Lower leg skin (tissue), 3 donors: Measurements from ENCODE around the gene GTSE1.

Experiments
- POLR2A ChIP-seq, 2 donors: fragments of 450-650 bp; IDR thresholded peaks; one replicate each; pipeline ENCODE4 v1.6.1; 2016 to 2017; ENCODE audit warnings: antibody characterized with exemption in 2 of 2, mild to moderate bottlenecking in 1 of 2, moderate library complexity in 1 of 2
- TF ChIP-seq, protein P1 (sequence below), 3 donors: fragments of 450-650 bp; IDR thresholded peaks; one replicate each; pipeline ENCODE4 v1.5.1; 2016; ENCODE audit warnings: antibody characterized with exemption in 3 of 3, mild to moderate bottlenecking in 3 of 3, moderate library complexity in 2 of 3

DNA sequence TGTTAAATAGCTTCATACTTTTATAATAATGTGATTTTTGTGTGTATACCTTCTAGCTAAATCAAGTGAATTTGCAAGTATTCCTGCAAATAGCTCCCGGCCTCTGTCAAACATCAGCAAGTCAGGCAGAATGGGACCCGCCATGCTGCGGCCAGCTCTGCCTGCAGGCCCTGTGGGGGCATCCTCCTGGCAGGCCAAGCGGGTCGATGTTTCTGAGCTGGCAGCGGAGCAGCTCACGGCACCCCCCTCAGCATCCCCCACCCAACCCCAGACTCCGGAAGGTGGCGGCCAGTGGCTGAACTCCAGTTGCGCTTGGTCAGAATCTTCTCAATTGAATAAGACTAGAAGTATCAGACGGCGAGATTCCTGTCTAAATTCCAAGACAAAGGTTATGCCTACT, 19.3 kb downstream of the GTSE1 start:
- TF ChIP-seq, protein P1, sequence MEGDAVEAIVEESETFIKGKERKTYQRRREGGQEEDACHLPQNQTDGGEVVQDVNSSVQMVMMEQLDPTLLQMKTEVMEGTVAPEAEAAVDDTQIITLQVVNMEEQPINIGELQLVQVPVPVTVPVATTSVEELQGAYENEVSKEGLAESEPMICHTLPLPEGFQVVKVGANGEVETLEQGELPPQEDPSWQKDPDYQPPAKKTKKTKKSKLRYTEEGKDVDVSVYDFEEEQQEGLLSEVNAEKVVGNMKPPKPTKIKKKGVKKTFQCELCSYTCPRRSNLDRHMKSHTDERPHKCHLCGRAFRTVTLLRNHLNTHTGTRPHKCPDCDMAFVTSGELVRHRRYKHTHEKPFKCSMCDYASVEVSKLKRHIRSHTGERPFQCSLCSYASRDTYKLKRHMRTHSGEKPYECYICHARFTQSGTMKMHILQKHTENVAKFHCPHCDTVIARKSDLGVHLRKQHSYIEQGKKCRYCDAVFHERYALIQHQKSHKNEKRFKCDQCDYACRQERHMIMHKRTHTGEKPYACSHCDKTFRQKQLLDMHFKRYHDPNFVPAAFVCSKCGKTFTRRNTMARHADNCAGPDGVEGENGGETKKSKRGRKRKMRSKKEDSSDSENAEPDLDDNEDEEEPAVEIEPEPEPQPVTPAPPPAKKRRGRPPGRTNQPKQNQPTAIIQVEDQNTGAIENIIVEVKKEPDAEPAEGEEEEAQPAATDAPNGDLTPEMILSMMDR (IDR thresholded peaks at IDR 0.05): no peak
- no peak for TF ChIP-seq POLR2A (IDR thresholded peaks at IDR 0.05)
